HepG2 (cell line): Measurements from ENCODE around the gene MTO1. TPM values are rescaled to one million over a fixed set of nuclear protein-coding genes. Genes with fewer than 3 reads are reported as not detected.

Experiments
- ATAC-seq: fragments of 200-7000 bp; cut with Tn5 transposase; 3 replicates; pipeline ENCODE4 v1.9.1; 2020; ENCODE audit warnings: mild to moderate bottlenecking, moderate library complexity
- BruUV-seq: library from RNA; stranded (reverse); fragments of 400-500 nt; replicated peaks from 2 replicates; lab custom pipeline; 2021; lab: Mats Ljungman, UMichigan
- CTCF ChIA-PET: fragments of 300-600 bp; formaldehyde crosslinking; extraction: SDS; loops from one replicate; lab custom pipeline; 2021; ENCODE audit warnings: low total read pairs, inconsistent platforms, low intra/inter-chr PET ratio; lab: Yijun Ruan, JAX
- POLR2A ChIA-PET: fragments of 350-600 bp; sonication (Branson Sonifier 250); formaldehyde crosslinking; loops from one replicate; lab custom pipeline; 2020; ENCODE audit warnings: antibody characterized with exemption, inconsistent platforms; lab: Yijun Ruan, JAX
- DNase-seq: peaks from one replicate; pipeline ENCODE4 v3.0.0-alpha.2; 2015; ENCODE audit warnings: low spot score
- FAIRE-seq: peaks from 3 replicates; lab custom pipeline; 2011; peaks lifted over from hg19 to GRCh38; lab: Jason Lieb, UNC
- H2AFZ ChIP-seq: one replicate; pipeline ENCODE4 v1.6.1; 2011; ENCODE audit warnings: low read length, inconsistent platforms
- H3K27ac ChIP-seq: fragments of 300-600 bp; 3 replicates; pipeline ENCODE4 v1.8.0; 2011; ENCODE audit warnings: mixed run types, mild to moderate bottlenecking, mixed read lengths, low read length, inconsistent platforms; ENCODE audit not compliant: insufficient read depth; ENCODE audit errors: extremely low read length
- H3K27me3 ChIP-seq, 2 experiments: fragments of 200-600 bp in 1 of 2; 2 replicates in 1 of 2; 3 replicates in 1 of 2; pipeline versions ENCODE4 v1.6.0 to v1.8.0; 2011; ENCODE audit warnings: low read length in 2 of 2, mild to moderate bottlenecking in 2 of 2, moderate library complexity in 2 of 2, inconsistent platforms in 1 of 2; ENCODE audit not compliant: insufficient read depth in 2 of 2, control insufficient read depth in 1 of 2
- H3K36me3 ChIP-seq, 2 experiments: fragments of 200-600 bp in 1 of 2; replicated peaks in 1 of 2; 2 replicates in 1 of 2; 3 replicates in 1 of 2; pipeline versions ENCODE4 v1.5.1 to v1.8.0; 2011; ENCODE audit warnings: low read length in 2 of 2, inconsistent platforms in 1 of 2; ENCODE audit not compliant: insufficient read depth in 2 of 2, control insufficient read depth in 1 of 2
- H3K4me1 ChIP-seq: 2 replicates; pipeline ENCODE4 v1.5.1; 2012; ENCODE audit warnings: low read length, inconsistent platforms; ENCODE audit not compliant: insufficient read depth
- H3K4me2 ChIP-seq: 2 replicates; pipeline ENCODE4 v1.6.0; 2011; ENCODE audit warnings: low read depth, low read length, inconsistent platforms
- H3K4me3 ChIP-seq, 3 experiments: fragments of 200-600 bp in 1 of 3; sonication (generic), shearing (Covaris generic) in 1 of 3; replicated peaks in 1 of 3; 2 replicates each; pipeline ENCODE4 v1.5.1; 2011 to 2016; ENCODE audit warnings: low read length in 3 of 3, inconsistent platforms in 2 of 3, low read depth in 2 of 3, mild to moderate bottlenecking in 2 of 3, control low read depth in 1 of 3, mixed read lengths in 1 of 3; ENCODE audit not compliant: insufficient read depth in 1 of 3
- H3K79me2 ChIP-seq: one replicate; pipeline ENCODE4 v1.6.1; 2011; ENCODE audit warnings: low read length, inconsistent platforms; ENCODE audit not compliant: insufficient read depth
- H3K9ac ChIP-seq: 2 replicates; pipeline ENCODE4 v1.6.0; 2011; ENCODE audit warnings: mild to moderate bottlenecking, low read depth, low read length, inconsistent platforms; ENCODE audit not compliant: insufficient read depth
- H3K9me3 ChIP-seq: 2 replicates; pipeline ENCODE4 v1.5.1; 2012; ENCODE audit warnings: mild to moderate bottlenecking, low read length
- H4K20me1 ChIP-seq: 2 replicates; pipeline ENCODE4 v1.6.0; 2011; ENCODE audit warnings: inconsistent platforms, mild to moderate bottlenecking, low read length, moderate library complexity; ENCODE audit not compliant: insufficient read depth
- HDAC2 ChIP-seq: sonication (generic); formaldehyde crosslinking; IDR thresholded peaks from 2 replicates; pipeline ENCODE4 v1.4.0; 2020; ENCODE audit warnings: missing genetic modification reagents
- NPAS2 ChIP-seq: sonication (generic); formaldehyde crosslinking; IDR thresholded peaks from 2 replicates; pipeline ENCODE4 v1.8.0; 2022; ENCODE audit warnings: mild to moderate bottlenecking, missing genetic modification reagents, borderline replicate concordance
- ZNF205 ChIP-seq: IDR thresholded peaks from 2 replicates; pipeline ENCODE4 v1.6.1; 2018; ENCODE audit warnings: missing biosample characterization, missing genetic modification reagents
- ZNF891 ChIP-seq: sonication (generic); formaldehyde crosslinking; IDR thresholded peaks from 2 replicates; pipeline ENCODE4 v1.5.0; 2020; ENCODE audit warnings: mild to moderate bottlenecking, missing genetic modification reagents
- ZZZ3 ChIP-seq: sonication (generic); formaldehyde crosslinking; IDR thresholded peaks from 2 replicates; pipeline ENCODE4 v1.4.0; 2020; ENCODE audit warnings: missing genetic modification reagents, mild to moderate bottlenecking, borderline replicate concordance
- WGBS: methylation state at CpG from one replicate; pipeline ENCODE4 v1.1.6; 2017; ENCODE audit warnings: low lambda C conversion rate; 5-methylcytosine and 5-hydroxymethylcytosine counted together
- in situ Hi-C: cut with HindIII; loops from 2 replicates; pipeline ENCODE4 v1.10.0; 2017; ENCODE audit warnings: low pct_unique_long_range_greater_than_20kb; ENCODE audit not compliant: extremely low pct_ligation_motif_present
- intact Hi-C: fragments of 100-400 bp; cut with micrococcal nuclease; formaldehyde crosslinking; loops from one replicate; pipeline ENCODE4 v1.10.0; 2022; ENCODE audit not compliant: unreplicated experiment
- polyA plus RNA-seq, 8 experiments: library from polyadenylated mRNA; depleted of rRNA in 3 of 8; stranded (reverse) in 7 of 8; unstranded in 1 of 8; fragments of >200 nt; fragmentation: Illumina TruSeq in 4 of 8; extraction: Trizol in 4 of 8; gene quantifications; 2 replicates each; pipeline versions ENCODE4 v1.2.1 to v1.2.3, GENCODE V29; 2011 to 2016; ENCODE audit warnings: low read depth in 4 of 8, missing spikeins in 1 of 8, mixed read lengths in 1 of 8; ENCODE audit not compliant: insufficient read depth in 1 of 8
- total RNA-seq, 5 experiments: library from RNA; depleted of rRNA; stranded (reverse); fragments of >200 nt; fragmentation: Illumina TruSeq; extraction: Trizol; gene quantifications; 2 replicates each; pipeline ENCODE4 v1.2.3, GENCODE V29; 2016; ENCODE audit warnings: low read depth in 1 of 5
- TF ChIP-seq, protein P1 (sequence below), 2 experiments: sonication (generic) in 1 of 2; formaldehyde crosslinking in 1 of 2; IDR thresholded peaks; 2 replicates each; pipeline versions ENCODE4 v1.5.1 to v1.6.1; 2011 to 2020; ENCODE audit warnings: borderline replicate concordance in 1 of 2, low read depth in 1 of 2, low read length in 1 of 2, mild to moderate bottlenecking in 1 of 2, missing genetic modification reagents in 1 of 2, moderate library complexity in 1 of 2
- TF ChIP-seq, protein P2 (sequence below), 2 experiments: sonication (generic) in 1 of 2; formaldehyde crosslinking in 1 of 2; IDR thresholded peaks; 2 replicates each; pipeline versions ENCODE4 v1.6.1 to v1.9.0; 2014 to 2022; ENCODE audit warnings: antibody characterized with exemption in 1 of 2, borderline replicate concordance in 1 of 2, inconsistent platforms in 1 of 2, low read depth in 1 of 2, missing genetic modification reagents in 1 of 2

Gene MTO1
- total and polyA plus RNA-seq, 2 of the 13 experiments (the other 11 are each of a cell fraction or from before 2014, with no cell fraction given), result 21.1 to 45.3 TPM

DNA sequence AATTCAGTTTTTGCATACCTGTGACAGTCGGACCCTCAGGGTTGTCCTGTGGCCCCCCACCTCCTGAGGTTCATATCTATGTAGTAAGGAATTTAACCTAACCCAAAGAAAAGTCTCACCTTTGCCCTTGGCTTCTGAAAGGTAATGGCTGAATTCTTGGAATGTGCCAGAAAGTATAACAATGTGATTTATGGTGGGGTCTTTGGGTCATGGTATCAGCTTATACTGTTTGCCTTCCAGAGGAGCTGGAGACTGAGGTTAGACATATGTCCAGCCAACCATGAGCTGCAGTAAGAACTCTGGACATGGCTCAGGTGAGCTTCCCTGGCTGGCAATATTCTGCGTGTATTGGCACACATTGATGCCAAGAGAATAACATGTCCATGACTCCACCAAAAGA is 40.0 kb upstream of the MTO1 start:
- H3K27me3 ChIP-seq, result no peaks in the 10 kb centered on the region
- no peak overlapping the region for H3K9ac ChIP-seq
- no peaks in the 10 kb centered on the region for H3K36me3 ChIP-seq
- H3K9me3 ChIP-seq, result no peaks in the 10 kb centered on the region
- ATAC-seq, result no peak
- H3K4me1 ChIP-seq, result no peaks in the 10 kb centered on the region
- H3K4me2 ChIP-seq, result no peak overlapping the region
- H3K27ac ChIP-seq, result no peak overlapping the region
- ChIA-PET CTCF (no interaction called here), POLR2A (no interaction called here)
- TF ChIP-seq, protein P1, sequence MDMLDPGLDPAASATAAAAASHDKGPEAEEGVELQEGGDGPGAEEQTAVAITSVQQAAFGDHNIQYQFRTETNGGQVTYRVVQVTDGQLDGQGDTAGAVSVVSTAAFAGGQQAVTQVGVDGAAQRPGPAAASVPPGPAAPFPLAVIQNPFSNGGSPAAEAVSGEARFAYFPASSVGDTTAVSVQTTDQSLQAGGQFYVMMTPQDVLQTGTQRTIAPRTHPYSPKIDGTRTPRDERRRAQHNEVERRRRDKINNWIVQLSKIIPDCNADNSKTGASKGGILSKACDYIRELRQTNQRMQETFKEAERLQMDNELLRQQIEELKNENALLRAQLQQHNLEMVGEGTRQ (IDR thresholded peaks at IDR 0.05; ENCODE audit: low read depth, low read length), result no peak
- TF ChIP-seq, protein P1 (CRISPR knock-in tag; IDR thresholded peaks at IDR 0.05; ENCODE audit: borderline replicate concordance), result no peak
- no peak for TF ChIP-seq ZNF891 (CRISPR knock-in tag)
- no peak for TF ChIP-seq HDAC2 (CRISPR knock-in tag)
- TF ChIP-seq, protein P2, sequence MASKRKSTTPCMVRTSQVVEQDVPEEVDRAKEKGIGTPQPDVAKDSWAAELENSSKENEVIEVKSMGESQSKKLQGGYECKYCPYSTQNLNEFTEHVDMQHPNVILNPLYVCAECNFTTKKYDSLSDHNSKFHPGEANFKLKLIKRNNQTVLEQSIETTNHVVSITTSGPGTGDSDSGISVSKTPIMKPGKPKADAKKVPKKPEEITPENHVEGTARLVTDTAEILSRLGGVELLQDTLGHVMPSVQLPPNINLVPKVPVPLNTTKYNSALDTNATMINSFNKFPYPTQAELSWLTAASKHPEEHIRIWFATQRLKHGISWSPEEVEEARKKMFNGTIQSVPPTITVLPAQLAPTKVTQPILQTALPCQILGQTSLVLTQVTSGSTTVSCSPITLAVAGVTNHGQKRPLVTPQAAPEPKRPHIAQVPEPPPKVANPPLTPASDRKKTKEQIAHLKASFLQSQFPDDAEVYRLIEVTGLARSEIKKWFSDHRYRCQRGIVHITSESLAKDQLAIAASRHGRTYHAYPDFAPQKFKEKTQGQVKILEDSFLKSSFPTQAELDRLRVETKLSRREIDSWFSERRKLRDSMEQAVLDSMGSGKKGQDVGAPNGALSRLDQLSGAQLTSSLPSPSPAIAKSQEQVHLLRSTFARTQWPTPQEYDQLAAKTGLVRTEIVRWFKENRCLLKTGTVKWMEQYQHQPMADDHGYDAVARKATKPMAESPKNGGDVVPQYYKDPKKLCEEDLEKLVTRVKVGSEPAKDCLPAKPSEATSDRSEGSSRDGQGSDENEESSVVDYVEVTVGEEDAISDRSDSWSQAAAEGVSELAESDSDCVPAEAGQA (IDR thresholded peaks at IDR 0.05; ENCODE audit: low read depth), result no peak
- TF ChIP-seq, protein P2 (CRISPR knock-in tag; IDR thresholded peaks at IDR 0.05; ENCODE audit: borderline replicate concordance), result no peak
- no peak for TF ChIP-seq ZNF205
- no peak for TF ChIP-seq NPAS2 (CRISPR knock-in tag)
- TF ChIP-seq ZZZ3 (CRISPR knock-in tag), result no peak
- intact Hi-C loops, result no loop called here
- in situ Hi-C loops, result no loop called here
- no peaks in the 10 kb centered on the region for H3K79me2 ChIP-seq
- no peak overlapping the region for H2AFZ ChIP-seq
- no TSS peak for BruUV-seq
- no peaks in the 10 kb centered on the region for H4K20me1 ChIP-seq
- no peak for DNase-seq
- WGBS, result 28% methylated on average over 2 of the region's 2 CpGs
- H3K4me3 ChIP-seq, result no peak overlapping the region
- no peak for FAIRE-seq
